GM11168 (cell line): ENCODE results near the gene MPC2.

Experiments
- in situ Hi-C: fragments of 300-500 bp; cut with MboI; formaldehyde crosslinking; loops from one replicate; pipeline ENCODE4 v1.12.0; 2022; ENCODE audit warnings: low sequenced_read_pairs; ENCODE audit not compliant: unreplicated experiment

Gene MPC2

GRCh38 chr1:167936930-167937708 is at the start of gene MPC2:
Gene MPC2 (minus strand): TSS chr1:167937072. CDS start chr1:167935841, 1,231 bp downstream.
- in situ Hi-C loops, result no loop called here

- in situ Hi-C loops, result no loop called here
These were observed 48.1 kb upstream of the MPC2 start for GRCh38 chr1:167984886-167985489.

DNA sequence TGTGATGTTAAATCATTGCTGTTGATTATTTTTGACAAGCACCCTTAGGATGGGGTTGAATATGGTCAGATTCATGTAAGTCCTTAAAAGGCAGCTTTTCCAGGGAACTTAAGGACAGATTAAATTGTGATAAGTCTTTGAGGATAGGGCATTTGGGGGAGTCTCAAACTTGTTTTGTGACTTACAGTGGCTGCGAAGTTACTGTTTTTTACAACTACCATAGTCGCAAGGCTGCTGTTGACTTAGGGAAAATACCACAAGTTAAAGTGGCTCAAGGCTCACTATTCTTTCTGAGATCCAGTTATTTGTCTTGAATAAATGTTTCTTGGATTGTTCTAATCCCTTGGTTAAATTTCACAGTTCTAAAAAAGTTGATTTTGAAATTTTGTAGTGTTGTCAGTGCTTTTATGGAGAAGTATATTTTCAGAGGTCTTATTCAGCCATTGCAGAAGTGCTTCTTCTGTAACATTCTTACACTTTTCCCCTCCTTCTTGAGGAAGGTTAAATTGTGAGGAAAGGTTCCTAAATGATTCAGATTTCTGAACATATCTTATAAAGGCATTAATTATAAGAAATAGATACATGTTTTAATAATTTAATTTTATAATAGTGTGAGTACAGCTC is 47.0 kb upstream of the MPC2 start:
- in situ Hi-C loops, result no loop called here

- in situ Hi-C loops, result no loop called here
These were observed 45.1 kb upstream of the MPC2 start for GRCh38 chr1:167981933-167982332.

DNA sequence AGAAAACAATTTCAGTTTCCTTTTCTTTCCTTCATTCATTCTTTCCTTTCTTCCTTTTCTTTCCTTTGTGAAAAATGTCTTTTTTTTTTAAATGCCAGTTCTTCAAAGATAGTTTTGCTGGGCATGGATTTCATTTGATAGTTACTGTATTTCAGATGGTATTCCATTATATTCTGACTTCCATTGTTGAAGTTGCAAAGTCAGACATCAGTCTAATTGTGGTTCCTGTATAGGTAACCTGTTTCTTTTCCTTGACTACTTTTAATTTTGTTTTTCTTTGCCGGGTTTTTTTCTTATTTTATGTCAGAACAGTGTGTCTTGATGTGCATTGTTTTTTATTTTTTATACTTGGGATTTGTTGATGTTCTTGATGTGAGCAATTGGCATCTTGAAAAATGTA is 40.4 kb upstream of the MPC2 start:
- in situ Hi-C loops, result no loop called here

DNA sequence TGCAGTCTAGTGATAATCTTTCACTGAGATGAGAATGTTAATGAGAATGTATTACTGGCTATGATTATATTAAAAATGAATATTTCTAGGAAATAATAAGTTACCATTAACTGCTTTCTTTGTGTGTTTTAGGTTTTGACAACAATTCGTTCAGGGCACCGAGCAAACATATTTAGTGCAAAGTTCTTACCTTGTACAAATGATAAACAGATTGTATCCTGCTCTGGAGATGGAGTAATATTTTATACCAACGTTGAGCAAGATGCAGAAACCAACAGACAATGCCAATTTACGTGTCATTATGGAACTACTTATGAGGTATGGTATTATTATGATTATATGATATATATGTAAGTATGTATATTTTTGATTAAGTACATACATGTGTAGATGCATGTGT is 37.8 kb upstream of the MPC2 start:
- in situ Hi-C loops, result no loop called here

- in situ Hi-C loops, result no loop called here
These were observed 37.0 kb upstream of the MPC2 start for GRCh38 chr1:167973832-167974231.

- in situ Hi-C loops, result no loop called here
These were observed 31.7 kb upstream of the MPC2 start for GRCh38 chr1:167968569-167968968.

DNA sequence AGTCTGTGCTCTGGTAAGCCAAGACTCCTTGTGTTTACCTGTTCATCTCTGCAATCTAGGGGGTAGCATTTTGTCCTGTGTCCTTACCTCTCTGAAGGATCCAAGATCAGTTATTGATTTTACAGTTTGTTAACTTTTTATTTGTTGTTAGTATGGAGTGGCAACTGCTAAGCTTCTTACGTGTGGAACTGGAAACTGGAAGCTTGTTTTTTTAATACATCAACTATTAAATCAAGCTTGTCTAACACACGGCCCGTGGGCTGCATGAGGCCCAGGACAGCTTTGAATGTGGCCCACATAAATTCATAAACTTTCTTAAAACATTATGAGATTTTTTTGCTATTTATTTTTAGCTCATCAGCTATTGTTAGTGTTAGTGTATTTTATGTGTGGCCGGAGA is 29.2 kb upstream of the MPC2 start:
- in situ Hi-C loops, result no loop called here

DNA sequence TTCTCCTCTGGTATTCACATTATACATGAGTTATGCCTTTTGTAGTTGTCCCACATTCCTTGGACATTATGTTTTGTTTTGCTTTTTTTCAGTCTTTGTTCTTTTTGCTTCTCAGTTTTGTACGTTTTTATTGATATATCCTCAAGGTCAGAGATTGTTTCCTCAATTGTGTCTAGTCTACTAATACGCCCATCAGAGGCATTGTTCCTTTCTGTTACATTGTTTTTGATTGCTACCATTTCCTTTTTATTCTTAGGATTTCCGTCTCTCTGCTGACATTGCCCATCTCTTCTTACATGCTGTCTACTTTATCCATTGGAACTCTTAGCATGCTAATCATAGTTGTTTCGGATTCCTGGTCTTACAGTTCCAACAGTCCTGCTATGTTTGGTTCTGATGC is 27.8 kb upstream of the MPC2 start:
- in situ Hi-C loops, result no loop called here

DNA sequence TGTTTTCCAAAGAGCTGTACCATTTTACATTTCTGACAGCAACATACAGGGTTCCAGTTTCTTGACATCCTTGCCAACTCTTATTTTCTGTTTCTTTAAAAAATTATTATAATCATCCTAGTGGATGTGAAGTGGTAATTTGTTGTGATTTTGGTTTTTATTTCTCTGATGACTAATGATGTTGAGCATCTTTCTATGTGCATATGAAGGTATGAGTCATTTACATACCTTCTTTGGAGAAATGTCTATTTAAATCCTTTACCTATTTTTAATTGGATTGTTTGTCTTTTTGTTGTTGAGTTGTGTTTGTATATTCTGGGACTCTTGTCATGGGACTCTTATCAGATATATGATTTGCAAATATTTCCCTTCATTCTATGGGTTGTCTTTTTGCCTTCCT is 20.8 kb upstream of the MPC2 start:
- in situ Hi-C loops, result no loop called here

GRCh38 chr1:167955915-167956314 is 19.0 kb upstream of the MPC2 start:
- in situ Hi-C loops, result no loop called here

DNA sequence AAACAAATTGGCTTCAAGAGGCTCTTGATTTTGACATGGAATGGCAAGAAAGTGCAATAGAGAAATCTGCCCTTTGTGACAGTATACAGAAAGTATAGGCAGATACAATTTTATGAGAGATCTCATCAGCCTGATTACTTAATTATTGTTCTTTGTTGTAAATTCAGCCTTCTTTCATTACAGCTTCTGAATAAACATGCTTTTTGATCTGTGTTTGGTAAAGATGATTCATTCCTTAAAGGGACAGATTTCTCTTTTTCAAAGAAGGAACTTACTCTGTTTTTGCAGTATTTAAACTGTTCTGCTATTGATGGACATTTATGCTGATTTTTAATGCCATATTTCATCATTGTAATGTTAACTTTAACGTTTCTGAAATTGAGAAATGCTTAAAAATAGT is 13.7 kb upstream of the MPC2 start:
- in situ Hi-C loops, result no loop called here

DNA sequence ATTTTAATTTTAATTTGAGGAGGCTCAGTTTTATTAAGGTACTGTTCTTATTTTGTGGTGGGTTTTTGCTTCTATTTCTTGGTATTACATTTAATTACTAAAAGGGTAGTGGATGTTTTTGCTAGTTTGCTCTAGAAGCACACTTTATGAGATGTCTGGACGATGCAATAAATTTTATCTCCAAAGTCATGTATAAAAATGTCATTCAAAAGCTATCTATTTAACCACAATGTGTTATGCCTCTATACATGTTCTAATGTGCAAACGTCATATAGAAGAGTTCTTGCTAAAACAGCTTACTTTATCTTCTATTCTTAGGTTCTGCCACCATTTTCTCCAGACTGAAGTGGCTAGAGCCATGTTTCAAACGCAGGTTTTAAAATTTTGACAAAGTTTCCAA is 12.9 kb upstream of the MPC2 start:
- in situ Hi-C loops, result no loop called here

DNA sequence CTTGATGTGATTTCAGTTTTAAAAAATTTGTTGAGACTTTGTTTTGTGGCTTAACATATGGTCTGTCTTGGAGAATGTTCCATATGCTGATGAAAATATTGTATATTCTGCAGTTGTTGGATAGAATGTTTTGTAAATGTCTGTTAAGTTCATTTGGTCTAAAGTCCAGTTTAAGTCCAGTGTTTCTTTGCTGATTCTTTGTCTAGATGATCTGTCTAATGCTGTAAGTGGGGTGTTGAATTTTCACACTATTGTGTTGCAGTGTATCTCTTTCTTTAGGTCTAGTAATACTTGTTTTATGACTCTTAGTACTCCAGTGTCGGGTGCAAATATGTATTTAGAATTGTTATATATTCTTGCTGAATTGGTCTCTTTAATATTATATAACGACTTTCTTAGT is 10.9 kb upstream of the MPC2 start:
- in situ Hi-C loops, result no loop called here

GRCh38 chr1:167943541-167943940 is 6.7 kb upstream of the MPC2 start:
- in situ Hi-C loops, result no loop called here

DNA sequence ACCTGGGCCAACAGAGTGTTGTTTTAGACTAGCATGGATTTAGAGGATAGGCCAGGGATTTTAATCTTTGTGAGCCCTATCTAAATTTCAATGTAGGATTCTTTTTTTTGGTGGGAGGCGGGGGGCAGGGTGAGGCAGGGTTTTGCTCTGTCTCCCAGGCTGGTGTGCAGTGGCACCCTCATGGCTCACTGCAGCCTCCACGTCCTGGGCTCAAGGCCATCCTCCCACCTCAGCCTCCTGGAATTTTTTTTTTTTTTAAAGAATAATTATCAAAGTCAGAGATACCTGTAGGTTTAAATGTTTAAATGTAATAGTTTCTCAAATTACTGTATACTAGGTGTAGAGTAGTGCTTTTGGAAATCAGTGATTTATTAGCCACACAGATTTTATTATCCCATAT is 3.4 kb upstream of the MPC2 start:
- in situ Hi-C loops, result no loop called here

DNA sequence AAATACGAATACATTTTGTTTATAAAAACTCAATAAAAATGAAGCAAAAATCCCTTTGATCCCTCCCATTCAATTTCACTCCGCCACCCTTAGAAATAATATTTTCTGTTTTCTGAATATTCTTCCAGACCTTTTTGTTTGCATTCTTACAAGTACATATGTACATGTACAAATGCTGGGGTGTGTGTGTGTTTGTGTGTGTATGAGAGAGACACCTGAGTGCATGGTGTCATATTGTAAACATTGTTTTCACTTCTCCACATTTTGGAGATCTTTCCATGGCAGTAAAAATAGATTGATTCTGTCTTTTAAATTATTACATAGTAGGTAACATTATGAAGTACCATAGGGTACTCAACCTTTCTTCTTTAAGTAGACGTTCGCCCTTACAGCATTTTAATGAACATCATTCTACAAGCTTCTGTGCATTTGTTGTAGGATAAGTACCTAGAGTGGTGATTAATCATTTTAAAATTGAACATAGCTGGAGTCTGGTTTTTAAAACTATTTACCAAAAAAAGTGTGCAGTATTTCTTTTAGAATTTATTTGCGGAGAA is 1.3 kb upstream of the MPC2 start:
- in situ Hi-C loops, result no loop called here

DNA sequence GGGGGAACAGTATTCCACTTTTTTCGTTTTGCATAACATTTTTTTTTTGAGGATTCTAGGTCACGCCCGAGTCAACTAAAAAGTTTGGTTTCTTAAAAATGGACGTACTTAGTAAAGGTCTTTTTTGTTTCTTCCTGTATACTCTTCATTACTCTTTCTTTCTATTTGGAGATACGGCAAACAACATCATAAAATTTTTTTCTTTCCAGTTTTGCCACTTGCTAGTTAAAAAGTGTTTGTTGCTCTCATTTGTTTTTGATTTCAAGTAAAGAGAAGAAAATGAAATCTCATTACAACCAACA is 788 bp upstream of the MPC2 start:
- in situ Hi-C loops, result no loop called here

DNA sequence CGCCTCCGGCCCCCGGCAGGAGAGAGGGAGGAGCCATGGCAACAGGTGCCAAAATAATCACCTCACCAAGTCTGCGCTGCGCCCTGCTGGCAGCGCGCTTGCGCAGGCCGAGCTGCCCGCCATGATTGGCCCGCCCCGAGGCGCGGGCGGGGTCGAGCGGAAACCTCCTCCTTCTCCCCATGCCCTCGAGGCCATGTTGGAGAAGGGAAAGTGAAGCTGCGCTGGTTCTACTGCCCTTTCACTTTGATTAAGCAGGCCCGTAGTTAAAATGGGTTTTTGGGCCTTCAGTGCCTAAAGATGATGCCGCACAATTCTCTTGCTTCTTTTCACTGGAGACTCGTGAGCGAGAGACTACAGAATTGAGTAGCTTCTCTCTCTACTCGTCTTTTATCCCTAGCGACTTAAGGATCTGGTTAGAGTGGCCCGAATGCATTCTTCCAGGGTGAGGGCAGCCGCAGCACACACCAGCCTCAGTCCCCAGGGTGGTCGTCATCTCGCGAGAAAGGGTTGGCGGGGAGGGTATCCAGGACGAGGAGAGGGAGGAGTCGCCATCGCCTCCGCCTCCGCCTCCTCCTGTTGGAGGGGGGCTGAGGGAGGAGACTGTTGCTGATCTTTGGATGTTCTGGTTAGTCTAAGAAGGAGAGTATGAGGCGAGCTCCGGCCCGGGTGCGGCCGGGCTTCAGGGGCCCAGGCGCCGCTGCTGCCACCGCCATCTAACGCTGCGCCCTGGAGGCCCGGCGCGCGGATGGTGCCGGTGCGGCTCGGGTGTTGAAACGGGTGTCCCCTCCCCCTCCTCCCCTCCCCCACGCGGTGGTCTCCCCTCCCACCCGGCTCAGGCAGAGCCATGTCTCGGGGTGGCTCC is 573 bp downstream of the MPC2 start, which contains the start of gene DCAF6:
Gene DCAF6, plus strand, starts transcription at position 616 of the 862 bp plus-strand sequence. Its CDS starts 229 bp downstream, at position 845.
- in situ Hi-C loops, result no loop called here
